Endodermal cell (in vitro differentiated cells): Measurements from ENCODE around the gene SWT1. TPM values are rescaled to one million over a fixed set of nuclear protein-coding genes. Genes with fewer than 3 reads are reported as not detected.

ENCODE experiments used
- DNase-seq: peaks from one replicate; pipeline ENCODE4 v3.0.0-alpha.2; 2017
- H3K27ac ChIP-seq: 2 replicates; pipeline ENCODE4 v1.5.1; 2013; ENCODE audit warnings: mild to moderate bottlenecking, low read depth, low read length, moderate library complexity
- H3K27me3 ChIP-seq: 2 replicates; pipeline ENCODE4 v1.6.1; 2013; ENCODE audit warnings: mild to moderate bottlenecking, low read length, moderate library complexity; ENCODE audit not compliant: insufficient read depth, control insufficient read depth, poor library complexity, severe bottlenecking
- H3K36me3 ChIP-seq: 2 replicates; pipeline ENCODE4 v1.7.0; 2013; ENCODE audit warnings: mild to moderate bottlenecking, low read length, moderate library complexity; ENCODE audit not compliant: control insufficient read depth, insufficient read depth
- H3K4me1 ChIP-seq: one replicate; pipeline ENCODE4 v1.7.0; 2013; ENCODE audit warnings: low read length; ENCODE audit not compliant: control insufficient read depth, insufficient read depth
- H3K4me3 ChIP-seq: 2 replicates; pipeline ENCODE4 v1.5.1; 2013; ENCODE audit warnings: mild to moderate bottlenecking, low read length, moderate library complexity
- H3K9ac ChIP-seq: 2 replicates; pipeline ENCODE4 v1.6.1; 2013; ENCODE audit warnings: mild to moderate bottlenecking, low read length, moderate library complexity; ENCODE audit not compliant: poor library complexity, severe bottlenecking; ENCODE audit errors: extremely low read depth
- H3K9me3 ChIP-seq: 2 replicates; pipeline ENCODE4 v1.6.1; 2013; ENCODE audit warnings: mild to moderate bottlenecking, low read length, moderate library complexity; ENCODE audit not compliant: control insufficient read depth
- H3K27ac Mint-ChIP-seq: 2 replicates; pipeline ENCODE4 v1.8.0; 2020; ENCODE audit warnings: mixed read lengths
- H3K27me3 Mint-ChIP-seq: 2 replicates; pipeline ENCODE4 v1.8.0; 2021; ENCODE audit warnings: mild to moderate bottlenecking, mixed read lengths; ENCODE audit not compliant: insufficient read depth
- H3K36me3 Mint-ChIP-seq: 2 replicates; pipeline ENCODE4 v1.8.0; 2020; ENCODE audit warnings: low read depth, mixed read lengths
- H3K4me1 Mint-ChIP-seq: 2 replicates; pipeline ENCODE4 v1.8.0; 2020; ENCODE audit warnings: mixed read lengths
- H3K4me3 Mint-ChIP-seq: 2 replicates; pipeline ENCODE4 v1.8.0; 2020; ENCODE audit warnings: mild to moderate bottlenecking, moderate library complexity, mixed read lengths
- H3K9me3 Mint-ChIP-seq: 2 replicates; pipeline ENCODE4 v1.8.0; 2020; ENCODE audit warnings: mild to moderate bottlenecking, mixed read lengths
- WGBS, 2 experiments: methylation state at CpG; one replicate each; pipeline versions ENCODE4 v1.1.5 to v1.1.7; 2013; ENCODE audit warnings: missing lambda C conversion rate in 2 of 2, mixed read lengths in 1 of 2; ENCODE audit not compliant: insufficient coverage in 1 of 2, insufficient read length in 1 of 2; 5-methylcytosine and 5-hydroxymethylcytosine counted together
- total RNA-seq, 2 donors: library from RNA; stranded (reverse); fragmentation: NEBNext Ultra II Directional in 1 of 2; extraction: Animal tissue kit (Norgen Biotek cat#: 25700) in 1 of 2; gene quantifications; 2 replicates in 1 of 2; 3 replicates in 1 of 2; pipeline ENCODE4 v1.2.1, GENCODE V29; 2021
- TF ChIP-seq, protein P1 (sequence below): fragments of 200-600 bp; sonication (generic); conservative IDR thresholded peaks from 2 replicates; pipeline ENCODE4 v1.5.0; 2021; ENCODE audit warnings: antibody characterized with exemption, mild to moderate bottlenecking

The SWT1 gene
- total RNA-seq, 2 donors from 2014 or later: 9.7 to 13.4 TPM

DNA sequence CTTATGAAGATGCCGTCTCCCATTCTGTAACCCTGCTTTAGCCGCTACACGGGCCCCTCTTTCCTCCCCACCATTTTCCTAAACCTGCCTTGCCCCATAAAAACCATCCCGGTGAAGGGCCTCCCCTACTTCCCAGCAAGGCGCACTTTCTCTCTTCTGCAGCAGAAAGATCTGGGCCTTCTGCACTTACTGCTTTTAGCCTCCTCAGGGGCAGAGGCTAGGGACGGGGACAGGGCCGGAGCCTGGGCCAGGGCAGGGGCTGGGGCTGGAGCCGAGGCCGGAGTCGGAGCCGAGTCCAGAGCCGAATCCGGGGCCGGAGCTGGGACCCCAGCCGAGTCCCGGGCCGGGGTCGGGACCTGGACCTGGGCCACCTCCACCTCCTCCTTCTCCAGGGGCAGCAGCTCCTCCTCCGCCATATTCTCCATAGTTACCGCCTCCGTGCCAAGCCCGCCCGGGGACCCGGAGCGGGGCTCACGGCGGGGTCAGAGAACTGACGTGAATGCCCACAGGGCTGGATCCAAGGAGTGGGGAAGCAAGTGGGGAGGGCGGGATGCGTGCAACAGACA is 596 bp upstream of the SWT1 start:
- Mint-ChIP-seq H3K27ac (peak overlapping the region; percentile 97), H3K36me3 (peaks cover 6% of the 10 kb centered on the region), H3K4me1 (peaks cover 17% of the 10 kb centered on the region), H3K9me3 (no peaks in the 10 kb centered on the region), H3K4me3 (peak overlapping the region; percentile 87), H3K27me3 (no peaks in the 10 kb centered on the region)
- Histone ChIP-seq H3K27ac (peak overlapping the region; percentile 94), H3K9me3 (no peaks in the 10 kb centered on the region), H3K4me3 (peak overlapping the region; percentile 99), H3K4me1 (no peaks in the 10 kb centered on the region), H3K9ac (peak overlapping the region; percentile 79), H3K36me3 (peaks cover 4% of the 10 kb centered on the region), H3K27me3 (no peaks in the 10 kb centered on the region)
- no peak for DNase-seq
- TF ChIP-seq, protein P1, sequence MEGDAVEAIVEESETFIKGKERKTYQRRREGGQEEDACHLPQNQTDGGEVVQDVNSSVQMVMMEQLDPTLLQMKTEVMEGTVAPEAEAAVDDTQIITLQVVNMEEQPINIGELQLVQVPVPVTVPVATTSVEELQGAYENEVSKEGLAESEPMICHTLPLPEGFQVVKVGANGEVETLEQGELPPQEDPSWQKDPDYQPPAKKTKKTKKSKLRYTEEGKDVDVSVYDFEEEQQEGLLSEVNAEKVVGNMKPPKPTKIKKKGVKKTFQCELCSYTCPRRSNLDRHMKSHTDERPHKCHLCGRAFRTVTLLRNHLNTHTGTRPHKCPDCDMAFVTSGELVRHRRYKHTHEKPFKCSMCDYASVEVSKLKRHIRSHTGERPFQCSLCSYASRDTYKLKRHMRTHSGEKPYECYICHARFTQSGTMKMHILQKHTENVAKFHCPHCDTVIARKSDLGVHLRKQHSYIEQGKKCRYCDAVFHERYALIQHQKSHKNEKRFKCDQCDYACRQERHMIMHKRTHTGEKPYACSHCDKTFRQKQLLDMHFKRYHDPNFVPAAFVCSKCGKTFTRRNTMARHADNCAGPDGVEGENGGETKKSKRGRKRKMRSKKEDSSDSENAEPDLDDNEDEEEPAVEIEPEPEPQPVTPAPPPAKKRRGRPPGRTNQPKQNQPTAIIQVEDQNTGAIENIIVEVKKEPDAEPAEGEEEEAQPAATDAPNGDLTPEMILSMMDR: no peak
- WGBS, 2 experiments: 1 to 2% methylated on average over 9 to 30 of the region's 30 CpGs

GRCh38 chr1:185157599-185158412 is 839 bp downstream of the SWT1 start:
- peak overlapping the region; percentile 87 for H3K4me3 Mint-ChIP-seq
- Histone ChIP-seq H3K36me3 (peaks cover 11% of the 10 kb centered on the region), H3K9ac (peak overlapping the region; percentile 79), H3K9me3 (no peaks in the 10 kb centered on the region), H3K4me1 (no peaks in the 10 kb centered on the region), H3K27me3 (no peaks in the 10 kb centered on the region), H3K27ac (no peak overlapping the region), H3K4me3 (peak overlapping the region; percentile 99)
- WGBS, 2 experiments: 5 to 7% methylated on average over 10 to 20 of the region's 20 CpGs
- no peaks in the 10 kb centered on the region for H3K9me3 Mint-ChIP-seq
- peak; percentile 52 for DNase-seq
- H3K27me3 Mint-ChIP-seq: no peaks in the 10 kb centered on the region
- peak overlapping the region; percentile 84 for H3K27ac Mint-ChIP-seq
- TF ChIP-seq, protein P1: no peak
- H3K36me3 Mint-ChIP-seq: peaks cover 10% of the 10 kb centered on the region
- H3K4me1 Mint-ChIP-seq: peaks cover 17% of the 10 kb centered on the region

GRCh38 chr1:185158800-185159199 is 1.8 kb downstream of the SWT1 start:
- no peaks in the 10 kb centered on the region for H3K4me1 ChIP-seq

More at GRCh38 chr1:185158800-185159199, 1.8 kb downstream of the SWT1 start:
- Histone ChIP-seq H3K36me3 (peaks cover 11% of the 10 kb centered on the region), H3K9ac (no peak overlapping the region), H3K4me3 (no peak overlapping the region), H3K27me3 (no peaks in the 10 kb centered on the region), H3K9me3 (no peaks in the 10 kb centered on the region), H3K27ac (no peak overlapping the region)
- DNase-seq: no peak
- TF ChIP-seq, protein P1: no peak
- no peaks in the 10 kb centered on the region for H3K27me3 Mint-ChIP-seq
- peak overlapping the region; percentile 87 for H3K4me3 Mint-ChIP-seq
- no peak overlapping the region for H3K27ac Mint-ChIP-seq
- 86 to 91% methylated on average over 1 to 2 of the region's 2 CpGs for WGBS, 2 experiments
- peaks cover 17% of the 10 kb centered on the region for H3K4me1 Mint-ChIP-seq
- H3K36me3 Mint-ChIP-seq: peaks cover 17% of the 10 kb centered on the region
- H3K9me3 Mint-ChIP-seq: no peaks in the 10 kb centered on the region
